GM21717 (cell line): ENCODE measurements around the gene ALOX12B.

ENCODE experiments used
- ATAC-seq: cut with Tn5 transposase; IDR thresholded peaks from one replicate; pipeline ENCODE4 v1.9.1; 2021; ENCODE audit warnings: mild to moderate bottlenecking, moderate library complexity; ENCODE audit not compliant: unreplicated experiment

The ALOX12B gene

DNA sequence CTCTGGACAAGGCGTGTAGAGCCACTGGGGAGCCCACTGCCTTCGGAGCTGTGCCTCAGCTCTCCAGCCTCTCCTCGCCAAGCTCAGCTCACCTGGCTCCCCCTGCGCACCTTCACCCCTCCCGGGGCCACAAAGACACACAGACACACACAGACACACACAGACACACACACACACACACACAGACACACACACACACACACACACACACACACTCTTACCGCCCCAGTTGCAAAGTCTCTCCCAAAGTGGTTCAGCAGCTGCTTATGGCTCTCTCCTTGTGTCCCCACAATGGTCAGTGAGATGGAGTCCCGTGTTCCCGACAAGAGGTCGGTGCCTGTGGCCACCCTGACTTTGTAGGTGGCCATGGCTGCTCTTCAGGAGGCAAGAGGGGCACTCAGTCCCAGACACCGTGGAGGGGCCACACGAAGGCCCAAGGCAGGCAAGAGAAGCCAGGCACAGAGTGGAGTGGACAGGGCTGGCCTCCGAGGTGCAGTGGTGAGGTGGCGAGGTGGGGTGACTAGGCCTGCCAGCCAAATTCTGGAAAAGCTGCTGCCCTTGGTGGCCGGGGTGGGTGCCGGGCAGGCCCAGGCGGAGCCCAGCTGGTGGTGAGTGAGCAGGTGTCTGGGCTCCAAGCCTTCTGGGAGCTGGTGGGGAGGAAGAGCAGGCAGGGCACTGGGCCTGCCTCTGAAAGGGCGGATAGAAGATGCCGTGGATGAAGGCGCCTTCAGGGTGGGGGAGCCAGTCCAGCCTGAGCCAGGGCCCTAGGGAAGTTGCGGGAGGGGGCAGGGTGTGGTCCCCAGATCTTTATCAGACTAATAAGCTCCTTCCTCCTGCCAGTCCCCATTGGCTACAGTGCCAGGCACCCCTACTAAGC lies at the start of gene ALOX12B:
Gene ALOX12B (minus strand): TSS at position 642 of the 877 bp plus-strand sequence. CDS start 274 bp downstream, at position 368.
- no peak for ATAC-seq

GRCh38 chr17:8133941-8134340 lies 46.4 kb upstream of the ALOX12B start:
- ATAC-seq, result no peak

GRCh38 chr17:8133399-8133798 lies 45.9 kb upstream of the ALOX12B start:
- ATAC-seq, result no peak

- ATAC-seq, result no peak
Observed at GRCh38 chr17:8131844-8132441, 44.4 kb upstream of the ALOX12B start.

- no peak for ATAC-seq
Observed at GRCh38 chr17:8128125-8128784, 40.7 kb upstream of the ALOX12B start.

DNA sequence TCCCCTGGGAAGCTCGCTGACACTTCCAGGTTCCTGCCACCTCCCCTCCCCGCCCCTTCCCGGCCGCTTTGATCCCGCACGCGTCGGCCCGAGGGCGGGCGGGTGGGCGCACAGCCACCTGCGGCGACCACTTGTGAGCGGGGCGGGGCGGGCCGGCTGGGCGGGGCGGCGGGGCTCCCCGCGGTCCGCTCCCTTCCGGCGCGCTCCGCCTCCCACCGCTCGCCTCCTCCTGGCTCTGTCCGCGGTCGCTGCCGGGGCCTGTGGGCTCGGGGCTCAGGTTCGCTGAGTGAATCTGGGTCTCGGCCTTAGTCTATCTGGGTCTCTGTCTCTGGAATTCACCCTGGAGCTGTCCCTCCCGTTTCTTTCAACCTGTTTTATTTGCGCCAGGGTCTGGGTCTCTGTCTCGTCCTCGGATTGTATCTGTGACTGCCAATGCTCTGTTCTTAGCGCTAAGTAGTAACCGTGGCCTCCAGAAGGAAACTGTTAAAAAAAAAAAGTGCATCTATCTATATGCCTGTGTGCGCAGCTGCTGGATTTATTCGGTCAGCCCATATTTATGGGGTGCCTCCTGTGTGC lies 39.1 kb upstream of the ALOX12B start:
- no peak for ATAC-seq

- ATAC-seq, result no peak
Observed at GRCh38 chr17:8125947-8126490, 38.5 kb upstream of the ALOX12B start.

GRCh38 chr17:8125154-8125946 lies 37.8 kb upstream of the ALOX12B start:
- no peak for ATAC-seq

GRCh38 chr17:8124350-8125153 lies 37.0 kb upstream of the ALOX12B start:
- ATAC-seq, result no peak

DNA sequence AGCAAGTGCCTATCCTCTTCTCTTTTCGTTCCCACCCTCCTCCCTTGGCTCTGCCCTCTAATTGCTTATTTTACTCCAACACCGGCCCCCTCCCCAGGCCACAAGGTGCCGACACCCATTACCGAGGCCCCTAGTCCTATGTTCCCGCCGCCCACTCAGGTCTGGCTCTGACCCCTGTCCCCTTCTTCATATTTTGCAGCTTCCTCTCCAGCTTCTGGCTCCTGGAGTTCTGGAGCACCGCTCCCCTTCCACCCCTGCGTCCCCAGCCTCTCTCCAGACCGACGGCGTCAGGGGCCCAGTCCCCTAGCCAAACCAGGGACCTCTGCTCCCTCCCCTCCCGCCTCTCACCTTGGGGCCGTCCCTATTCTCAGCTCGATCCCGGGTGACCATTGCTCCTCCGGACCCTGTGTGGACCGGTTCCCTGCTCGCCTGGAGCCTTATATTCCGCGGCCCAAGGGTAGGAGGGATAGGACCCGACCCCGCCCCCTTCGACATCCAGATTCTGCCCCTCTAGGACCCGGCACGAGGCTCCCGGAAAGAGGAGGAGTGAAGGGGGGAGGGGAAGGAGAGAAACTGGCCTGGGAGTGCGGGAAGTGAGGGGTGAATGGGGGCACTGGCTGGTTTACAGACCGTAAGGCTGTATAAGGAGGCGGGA lies 36.3 kb upstream of the ALOX12B start, which contains the start of gene HES7:
Gene HES7 (minus strand): TSS at position 412 of the 655 bp plus-strand sequence. CDS start 22 bp downstream, at position 390.
- no peak for ATAC-seq

DNA sequence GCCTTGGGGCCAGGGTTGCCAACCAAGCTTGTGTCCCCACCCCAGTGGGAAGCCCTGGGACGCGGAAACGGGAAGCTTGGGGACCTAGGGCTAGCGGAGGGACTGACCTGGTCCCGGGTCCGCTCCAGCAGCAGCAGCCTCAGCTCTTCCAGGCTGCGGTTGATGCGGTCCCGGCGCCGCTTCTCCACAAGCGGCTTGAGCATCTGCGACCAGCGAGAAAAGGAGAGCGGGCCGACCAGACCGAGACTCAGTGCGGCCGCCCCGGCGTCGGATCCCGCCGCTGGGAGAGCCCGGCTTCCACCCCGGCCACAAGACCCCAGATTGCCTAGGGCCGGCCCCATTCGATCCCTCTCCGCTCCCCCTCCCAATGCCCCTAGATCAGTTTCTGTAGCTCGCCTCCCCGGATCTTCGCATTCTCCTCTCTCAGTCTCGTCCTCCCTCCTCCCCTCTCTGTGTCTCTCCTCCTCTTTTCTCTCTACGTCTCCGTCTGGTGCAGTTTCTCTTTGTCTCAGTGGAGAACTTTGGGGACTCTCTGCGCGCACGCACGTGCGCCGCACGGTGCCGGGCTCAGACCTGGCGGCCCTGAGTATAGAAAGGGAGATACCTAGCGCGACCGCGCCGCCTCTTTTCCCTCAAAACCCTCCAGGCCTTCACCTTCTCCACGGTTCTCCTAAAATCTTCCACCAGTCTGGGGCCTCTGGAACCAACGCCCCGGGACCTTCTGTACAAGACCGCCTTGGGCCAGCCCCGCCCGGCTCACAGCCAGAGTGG lies 35.6 kb upstream of the ALOX12B start:
- no peak for ATAC-seq

GRCh38 chr17:8122422-8122923 lies 35.0 kb upstream of the ALOX12B start:
- ATAC-seq, result no peak

GRCh38 chr17:8121681-8122421 lies 34.3 kb upstream of the ALOX12B start:
- no peak for ATAC-seq

- ATAC-seq, result no peak
Observed at GRCh38 chr17:8121407-8121680, 33.8 kb upstream of the ALOX12B start.

GRCh38 chr17:8120520-8121406 lies 33.2 kb upstream of the ALOX12B start:
- ATAC-seq, result no peak
